ENCODE data around the gene RBM33.

RBM33 gene

GRCh38 chr7:155683098-155683497, 38.6 kb downstream of the RBM33 start:
- CTCF ChIA-PET = no interaction called here
- TF ChIP-seq SETDB1 (IDR thresholded peaks at IDR 0.05; ENCODE audit: insufficient read length, low read length) (no peak), ZNF19 (tag by site-specific recombination; IDR thresholded peaks at IDR 0.05; ENCODE audit: low read depth) (no peak), ZNF621 (tag by site-specific recombination; IDR thresholded peaks at IDR 0.05) (no peak), PRDM2 (tag by site-specific recombination; IDR thresholded peaks at IDR 0.05; ENCODE audit: borderline replicate concordance) (no peak), ZNF747 (tag by site-specific recombination; IDR thresholded peaks at IDR 0.05) (no peak), ZSCAN16 (tag by site-specific recombination; IDR thresholded peaks at IDR 0.05) (no peak), HOXD13 (CRISPR knock-in tag; IDR thresholded peaks at IDR 0.05; ENCODE audit: borderline replicate concordance) (no peak), ZNF155 (tag by site-specific recombination; IDR thresholded peaks at IDR 0.05) (no peak)
- H3K4me3 ChIP-seq (ENCODE audit: low read depth, low read length) = no peak overlapping the region
- POLR2A ChIA-PET = no interaction called here
- no peaks in the 10 kb centered on the region for H3K9me3 ChIP-seq (ENCODE audit: control insufficient read depth, insufficient read depth, low read depth, low read length)
- no peak overlapping the region for H3K27ac ChIP-seq (ENCODE audit: extremely low read depth, low read depth, low read length)
- H3K4me1 ChIP-seq (ENCODE audit: control insufficient read depth, insufficient read depth, low read length) = no peaks in the 10 kb centered on the region
- H3K36me3 ChIP-seq (ENCODE audit: control insufficient read depth in 2 of 2, insufficient read depth in 1 of 2, low read length in 2 of 2) = peaks cover 0 to 34% of the 10 kb centered on the region in 2 experiments; a peak in 2 of 3 replicates

GRCh38 chr7:155683714-155684113, 39.3 kb downstream of the RBM33 start:
- TF ChIP-seq PRDM1 (tag by site-specific recombination; IDR thresholded peaks at IDR 0.05) (no peak), ZBTB49 (tag by site-specific recombination; IDR thresholded peaks at IDR 0.05; ENCODE audit: low read depth) (no peak), ZNF239 (tag by site-specific recombination; IDR thresholded peaks at IDR 0.05) (no peak), PRDM6 (tag by site-specific recombination; IDR thresholded peaks at IDR 0.05) (peak; percentile 41; the same call in 1 of the 2 replicates)
- POLR2A ChIA-PET = no interaction called here

GRCh38 chr7:155684543-155684942, 40.1 kb downstream of the RBM33 start:
- H3K9me3 ChIP-seq (ENCODE audit: control insufficient read depth, insufficient read depth, low read depth, low read length) = no peaks in the 10 kb centered on the region
- no peak overlapping the region for H3K4me3 ChIP-seq (ENCODE audit: low read depth, low read length)
- ChIA-PET POLR2A (no interaction called here), CTCF (no interaction called here)
- H3K27ac ChIP-seq (ENCODE audit: extremely low read depth, low read depth, low read length) = no peak overlapping the region
- H3K4me1 ChIP-seq (ENCODE audit: control insufficient read depth, insufficient read depth, low read length) = no peaks in the 10 kb centered on the region
- H3K36me3 ChIP-seq (ENCODE audit: control insufficient read depth in 2 of 2, insufficient read depth in 1 of 2, low read length in 2 of 2) = peaks cover 0 to 30% of the 10 kb centered on the region in 2 experiments; a peak in 2 of 3 replicates
- TF ChIP-seq SP2 (tag by site-specific recombination; IDR thresholded peaks at IDR 0.05) (no peak), ZNF639 (tag by site-specific recombination; IDR thresholded peaks at IDR 0.05) (no peak), ZNF529 (tag by site-specific recombination; IDR thresholded peaks at IDR 0.05; ENCODE audit: insufficient replicate concordance) (no peak), ZNF624 (tag by site-specific recombination; IDR thresholded peaks at IDR 0.05) (no peak), ZIC2 (tag by site-specific recombination; IDR thresholded peaks at IDR 0.05) (0 out of 2 replicates have a peak, but pooled peaks have one; percentile 21), ZNF449 (tag by site-specific recombination; IDR thresholded peaks at IDR 0.05) (no peak)

More at GRCh38 chr7:155683714-155684113, 39.3 kb downstream of the RBM33 start:
- no peak overlapping the region for H3K4me3 ChIP-seq (ENCODE audit: low read depth, low read length)
- H3K4me1 ChIP-seq (ENCODE audit: control insufficient read depth, insufficient read depth, low read length) = no peaks in the 10 kb centered on the region
- H3K9me3 ChIP-seq (ENCODE audit: control insufficient read depth, insufficient read depth, low read depth, low read length) = no peaks in the 10 kb centered on the region
- H3K36me3 ChIP-seq (ENCODE audit: control insufficient read depth in 2 of 2, insufficient read depth in 1 of 2, low read length in 2 of 2) = peaks cover 0 to 34% of the 10 kb centered on the region in 2 experiments; a peak in 2 of 3 replicates
- no peak overlapping the region for H3K27ac ChIP-seq (ENCODE audit: extremely low read depth, low read depth, low read length)
- CTCF ChIA-PET = no interaction called here
